Mucosa of descending colon (tissue), 3 donors: ENCODE data around the gene CLECL1. TPM values are rescaled to one million over a fixed set of nuclear protein-coding genes. Genes with fewer than 3 reads are reported as not detected.

ENCODE experiments used
- ATAC-seq: fragments of 200-7000 bp; cut with Tn5 transposase; one replicate; pipeline ENCODE4 v1.9.1; 2020; ENCODE audit warnings: mild to moderate bottlenecking, moderate library complexity
- DNase-seq, 3 donors: peaks; one replicate each; pipeline ENCODE4 v3.0.0-alpha.2; 2020
- H3K36me3 ChIP-seq: fragments of 200-600 bp; one replicate; pipeline ENCODE4 v1.8.0; 2021; ENCODE audit warnings: low read depth, mild to moderate bottlenecking
- H3K4me1 ChIP-seq: fragments of 200-600 bp; one replicate; pipeline ENCODE4 v1.8.0; 2021; ENCODE audit warnings: low read depth, mild to moderate bottlenecking
- H3K4me3 ChIP-seq: fragments of 200-600 bp; one replicate; pipeline ENCODE4 v1.8.0; 2021; ENCODE audit warnings: mild to moderate bottlenecking
- H3K9me3 ChIP-seq: fragments of 200-600 bp; one replicate; pipeline ENCODE4 v1.8.0; 2021; ENCODE audit warnings: mild to moderate bottlenecking
- intact Hi-C, 2 donors: fragments of 100-400 bp; cut with DNase I in 1 of 2; cut with micrococcal nuclease in 1 of 2; formaldehyde crosslinking; loops; one replicate each; pipeline versions ENCODE4 v1.11.0 to v1.11.1; 2022; cut with DNase I, micrococcal nuclease
- long read RNA-seq, 2 donors: library from polyadenylated mRNA; unstranded; transcript quantifications; one replicate each; pipeline ENCODE4 v2.0.0, GENCODE V29; 2019 to 2021
- total RNA-seq, 3 donors: library from RNA; stranded (reverse); fragmentation: NEBNext Ultra II Directional in 2 of 3; extraction: Animal tissue kit (Norgen Biotek cat#: 25700) in 2 of 3; gene quantifications; one replicate each; pipeline versions ENCODE4 v1.2.1 to v1.2.4, GENCODE V29; 2021 to 2023
- TF ChIP-seq, protein P1 (sequence below): fragments of 200-600 bp; IDR thresholded peaks from one replicate; pipeline ENCODE4 v1.8.0; 2022; ENCODE audit warnings: antibody characterized with exemption, mild to moderate bottlenecking
- donor health status: DM: no; HTN: no; CAD: no; lungs with moderate emphysema.
- donor health status: DM: no; HTN: no; CAD: no.
- donor health status: DM: no; HTN: yes; CAD: no.

CLECL1 gene
- under 1 TPM in 2 of 3 donors, not detected in 1; 0.51 to 0.64 TPM for total RNA-seq
- long read RNA-seq, donor 1: 0 reads
- long read RNA-seq, donor 2: 0 reads

DNA sequence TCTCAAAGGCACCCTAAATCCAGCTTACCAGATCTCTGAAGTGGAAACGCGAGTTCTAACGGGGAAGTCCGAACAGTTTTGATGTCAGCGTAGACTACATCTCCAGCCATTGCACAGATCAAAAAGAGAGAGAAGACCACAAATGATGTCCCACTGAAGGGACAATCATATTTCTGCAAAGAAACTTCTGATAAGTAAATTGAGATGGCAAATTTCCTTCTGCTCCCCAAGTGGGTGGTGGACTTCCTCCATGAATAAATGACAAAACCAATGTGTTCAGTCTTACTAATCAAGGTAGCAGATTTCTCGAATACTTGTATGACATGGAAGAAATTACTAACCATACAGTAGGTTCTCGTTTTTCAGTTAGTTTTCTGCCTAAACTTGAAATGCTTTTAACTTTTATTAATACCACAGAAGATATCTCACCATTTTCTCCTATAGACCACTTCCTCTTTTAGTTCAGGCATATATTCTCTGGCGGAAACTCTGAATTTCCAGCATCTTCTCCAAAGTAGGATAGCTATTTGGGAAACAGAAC lies at the start of gene CLECL1:
Gene CLECL1, minus strand, starts transcription at position 177 of the 541 bp plus-strand sequence.
- no peaks in the 10 kb centered on the region for H3K9me3 ChIP-seq
- no peak for ATAC-seq
- DNase-seq: no peak
- H3K4me1 ChIP-seq: peaks cover 4% of the 10 kb centered on the region
- no peaks in the 10 kb centered on the region for H3K36me3 ChIP-seq
- no peak within 1 kb of the TSS for H3K4me3 ChIP-seq
- intact Hi-C loops: no loop called here
- TF ChIP-seq, protein P1, sequence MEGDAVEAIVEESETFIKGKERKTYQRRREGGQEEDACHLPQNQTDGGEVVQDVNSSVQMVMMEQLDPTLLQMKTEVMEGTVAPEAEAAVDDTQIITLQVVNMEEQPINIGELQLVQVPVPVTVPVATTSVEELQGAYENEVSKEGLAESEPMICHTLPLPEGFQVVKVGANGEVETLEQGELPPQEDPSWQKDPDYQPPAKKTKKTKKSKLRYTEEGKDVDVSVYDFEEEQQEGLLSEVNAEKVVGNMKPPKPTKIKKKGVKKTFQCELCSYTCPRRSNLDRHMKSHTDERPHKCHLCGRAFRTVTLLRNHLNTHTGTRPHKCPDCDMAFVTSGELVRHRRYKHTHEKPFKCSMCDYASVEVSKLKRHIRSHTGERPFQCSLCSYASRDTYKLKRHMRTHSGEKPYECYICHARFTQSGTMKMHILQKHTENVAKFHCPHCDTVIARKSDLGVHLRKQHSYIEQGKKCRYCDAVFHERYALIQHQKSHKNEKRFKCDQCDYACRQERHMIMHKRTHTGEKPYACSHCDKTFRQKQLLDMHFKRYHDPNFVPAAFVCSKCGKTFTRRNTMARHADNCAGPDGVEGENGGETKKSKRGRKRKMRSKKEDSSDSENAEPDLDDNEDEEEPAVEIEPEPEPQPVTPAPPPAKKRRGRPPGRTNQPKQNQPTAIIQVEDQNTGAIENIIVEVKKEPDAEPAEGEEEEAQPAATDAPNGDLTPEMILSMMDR: no peak

DNA sequence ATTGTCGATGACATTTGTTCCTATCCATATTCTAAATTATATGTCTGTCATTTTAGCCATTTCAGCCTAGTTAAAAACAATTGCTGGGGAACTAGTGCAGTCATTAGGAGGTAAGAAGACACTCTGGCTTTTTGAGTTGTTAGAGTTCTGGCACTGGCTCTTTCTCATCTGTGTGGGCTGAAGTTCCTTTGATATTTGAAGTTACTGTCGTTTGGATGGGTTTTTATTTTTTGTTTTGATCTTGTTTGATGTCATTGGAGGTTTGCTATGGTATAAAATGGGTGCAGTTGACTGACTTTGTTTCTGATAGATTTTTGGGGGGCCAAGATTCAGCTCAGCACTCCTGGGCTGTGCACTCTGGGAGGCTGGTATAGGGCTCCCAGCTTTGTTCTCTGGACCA lies 48.5 kb upstream of the CLECL1 start:
- intact Hi-C loops: no loop called here
- no peak overlapping the region for H3K4me3 ChIP-seq
- TF ChIP-seq, protein P1: no peak
- no peaks in the 10 kb centered on the region for H3K9me3 ChIP-seq
- DNase-seq: no peak
- H3K4me1 ChIP-seq: no peaks in the 10 kb centered on the region
- no peak for ATAC-seq
- no peaks in the 10 kb centered on the region for H3K36me3 ChIP-seq

DNA sequence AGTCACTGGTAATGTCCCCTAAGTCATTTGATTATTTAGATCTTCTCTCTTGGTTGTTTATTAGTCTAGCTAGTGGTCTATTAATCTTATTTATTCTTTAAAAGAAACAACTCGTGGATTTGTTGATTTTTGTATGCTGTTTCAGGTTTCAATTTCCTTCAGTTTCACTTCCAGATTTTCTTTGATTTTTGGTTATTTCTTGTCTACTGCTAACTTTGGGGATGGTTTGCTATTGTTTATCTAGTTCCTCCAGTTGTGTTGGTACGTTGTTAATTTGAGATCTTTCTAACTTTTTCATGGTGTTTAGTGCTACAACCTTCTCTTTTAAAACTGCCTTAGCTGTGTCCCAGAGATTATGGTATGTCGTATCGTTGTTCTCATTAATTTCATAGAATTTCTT lies 46.3 kb upstream of the CLECL1 start:
- Histone ChIP-seq H3K4me1 (peaks cover 10% of the 10 kb centered on the region), H3K4me3 (no peak overlapping the region), H3K36me3 (no peaks in the 10 kb centered on the region), H3K9me3 (no peaks in the 10 kb centered on the region)
- intact Hi-C loops: no loop called here
- TF ChIP-seq, protein P1: no peak
- DNase-seq: no peak
- no peak for ATAC-seq

DNA sequence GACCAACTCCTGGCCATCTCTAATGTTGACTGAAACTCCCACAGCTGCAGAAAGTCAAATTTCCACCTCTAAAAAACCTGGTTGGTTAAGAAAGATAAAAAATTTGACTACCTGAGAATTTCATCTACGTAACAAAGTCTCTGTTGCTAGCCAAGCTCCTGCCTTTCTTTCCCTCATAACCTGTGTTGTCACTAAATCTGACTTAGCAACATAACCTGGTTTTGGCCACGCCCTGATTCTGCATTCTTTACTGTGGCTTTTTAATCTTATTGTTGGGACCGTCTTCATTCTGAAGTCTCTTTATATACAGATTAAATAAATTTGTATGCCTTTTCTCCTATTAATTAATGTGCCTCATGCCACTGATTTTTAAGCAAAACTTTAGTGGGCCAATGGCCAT lies 43.9 kb upstream of the CLECL1 start:
- peaks cover 13% of the 10 kb centered on the region for H3K4me1 ChIP-seq

DNA sequence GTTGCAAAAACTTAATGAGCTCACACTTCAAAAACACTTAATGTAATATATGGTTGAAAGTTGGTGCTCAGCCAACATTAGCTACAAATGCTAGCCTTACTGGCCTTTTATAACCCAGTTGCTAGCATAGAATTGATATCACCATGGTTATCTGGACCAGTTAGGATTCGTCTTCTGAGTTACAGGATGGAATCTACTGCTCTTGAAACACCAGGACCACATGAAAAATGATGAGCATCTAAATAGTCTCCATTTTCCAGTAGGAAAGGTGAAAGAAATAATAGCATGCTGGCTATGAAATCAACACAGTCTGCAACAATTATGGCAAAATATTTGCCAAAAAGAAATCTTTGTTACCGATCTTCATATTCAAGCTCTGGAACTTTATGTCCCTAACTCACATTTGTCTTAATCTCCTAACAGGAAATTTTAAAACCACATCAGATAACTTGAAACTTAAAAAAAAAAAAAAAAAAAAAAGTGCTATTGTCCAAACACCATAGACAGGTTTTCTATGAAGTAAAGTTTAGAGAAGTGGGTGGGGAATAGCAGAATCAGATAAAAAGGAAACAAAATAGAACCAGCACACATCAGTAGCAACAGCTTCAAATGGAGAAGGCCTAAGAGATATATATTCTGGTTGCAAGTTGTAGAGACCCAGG lies 40.5 kb upstream of the CLECL1 start:
- Histone ChIP-seq H3K36me3 (no peaks in the 10 kb centered on the region), H3K4me3 (no peak overlapping the region), H3K9me3 (no peaks in the 10 kb centered on the region), H3K4me1 (peaks cover 13% of the 10 kb centered on the region)
- ATAC-seq (peak; percentile 42), DNase-seq (no peak)
- intact Hi-C loops: no loop called here
- TF ChIP-seq, protein P1: no peak

More for the DNA sequence above, 43.9 kb upstream of the CLECL1 start:
- intact Hi-C loops: no loop called here
- TF ChIP-seq, protein P1: no peak
- no peaks in the 10 kb centered on the region for H3K36me3 ChIP-seq
- no peak for ATAC-seq
- DNase-seq: no peak
- H3K9me3 ChIP-seq: no peaks in the 10 kb centered on the region
- H3K4me3 ChIP-seq: no peak overlapping the region
